ENCODE measurements around the gene TRAF5. TPM values are rescaled to one million over a fixed set of nuclear protein-coding genes. Genes with fewer than 3 reads are reported as not detected.

Gene TRAF5
- total and polyA plus RNA-seq, 7 donors: 1.1 to 5.1 (median 1.8) TPM

DNA sequence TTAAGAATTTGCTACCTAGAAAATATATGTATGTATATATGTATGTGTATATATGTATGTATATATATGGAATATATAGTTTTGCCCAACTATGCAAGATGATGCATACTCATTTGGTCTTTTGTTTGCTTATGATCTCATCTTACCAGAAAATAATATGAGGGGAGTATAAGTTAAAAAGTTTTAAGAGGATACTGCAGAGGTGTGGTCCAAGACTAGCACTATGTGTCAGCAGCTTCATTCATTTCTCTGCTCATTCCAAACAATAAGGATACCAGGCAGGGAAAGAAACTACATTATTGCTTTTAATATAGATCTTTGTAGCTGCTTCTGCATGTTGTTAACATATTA is 44.6 kb upstream of the TRAF5 start:
- H3K27ac ChIP-seq: peak overlapping the region; percentile 65
- TF ChIP-seq, protein P1, sequence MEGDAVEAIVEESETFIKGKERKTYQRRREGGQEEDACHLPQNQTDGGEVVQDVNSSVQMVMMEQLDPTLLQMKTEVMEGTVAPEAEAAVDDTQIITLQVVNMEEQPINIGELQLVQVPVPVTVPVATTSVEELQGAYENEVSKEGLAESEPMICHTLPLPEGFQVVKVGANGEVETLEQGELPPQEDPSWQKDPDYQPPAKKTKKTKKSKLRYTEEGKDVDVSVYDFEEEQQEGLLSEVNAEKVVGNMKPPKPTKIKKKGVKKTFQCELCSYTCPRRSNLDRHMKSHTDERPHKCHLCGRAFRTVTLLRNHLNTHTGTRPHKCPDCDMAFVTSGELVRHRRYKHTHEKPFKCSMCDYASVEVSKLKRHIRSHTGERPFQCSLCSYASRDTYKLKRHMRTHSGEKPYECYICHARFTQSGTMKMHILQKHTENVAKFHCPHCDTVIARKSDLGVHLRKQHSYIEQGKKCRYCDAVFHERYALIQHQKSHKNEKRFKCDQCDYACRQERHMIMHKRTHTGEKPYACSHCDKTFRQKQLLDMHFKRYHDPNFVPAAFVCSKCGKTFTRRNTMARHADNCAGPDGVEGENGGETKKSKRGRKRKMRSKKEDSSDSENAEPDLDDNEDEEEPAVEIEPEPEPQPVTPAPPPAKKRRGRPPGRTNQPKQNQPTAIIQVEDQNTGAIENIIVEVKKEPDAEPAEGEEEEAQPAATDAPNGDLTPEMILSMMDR (IDR thresholded peaks at IDR 0.05): no peak
- H3K36me3 ChIP-seq (ENCODE audit: insufficient read depth in 1 of 2, low read depth in 1 of 2): peaks cover 2 to 94% of the 10 kb centered on the region in 2 donors
- no peaks in the 10 kb centered on the region for H3K27me3 ChIP-seq (ENCODE audit: insufficient read depth in 3 of 3, low read length in 2 of 3)
- no peaks in the 10 kb centered on the region for H3K9me3 ChIP-seq
- DNase-seq (no peak), ATAC-seq (no peak)
- H3K4me1 ChIP-seq: peaks cover 12% of the 10 kb centered on the region
- intact Hi-C loops (cut with DNase I): no loop called here
- H3K4me3 ChIP-seq: no peak overlapping the region

DNA sequence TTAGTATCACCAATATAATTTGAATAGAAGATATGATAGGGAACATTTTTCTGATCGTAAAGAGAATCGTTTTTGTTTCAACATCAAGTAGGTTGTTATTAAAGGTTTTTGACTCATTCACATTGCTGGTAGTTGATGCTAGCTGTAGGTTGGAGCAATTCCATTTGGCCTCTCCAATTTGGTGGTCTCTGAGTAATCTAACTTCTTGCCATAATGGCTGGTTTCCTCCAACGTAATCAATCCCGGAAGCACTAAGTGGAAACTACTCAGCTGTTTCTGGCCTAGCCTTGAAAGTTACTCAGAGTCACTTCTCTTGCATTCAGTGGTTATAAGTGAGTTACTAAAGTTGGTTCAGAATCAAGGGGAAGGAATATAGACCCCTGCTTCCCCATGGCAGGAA is 41.4 kb upstream of the TRAF5 start:
- no peaks in the 10 kb centered on the region for H3K27me3 ChIP-seq (ENCODE audit: insufficient read depth in 3 of 3, low read length in 2 of 3)
- no peaks in the 10 kb centered on the region for H3K9me3 ChIP-seq
- H3K27ac ChIP-seq: peak overlapping the region; percentile 40
- ATAC-seq (no peak), DNase-seq (no peak)
- H3K4me3 ChIP-seq: no peak overlapping the region
- peaks cover 2 to 79% of the 10 kb centered on the region in 2 donors for H3K36me3 ChIP-seq (ENCODE audit: insufficient read depth in 1 of 2, low read depth in 1 of 2)
- WGBS, 3 donors: 77 to 89% (median 82%) methylated on average over 4 of the region's 4 CpGs
- peaks cover 15% of the 10 kb centered on the region for H3K4me1 ChIP-seq
- TF ChIP-seq, protein P1 (IDR thresholded peaks at IDR 0.05): no peak
- intact Hi-C loops (cut with DNase I): no loop called here

- peaks cover 8% of the 10 kb centered on the region for H3K4me1 ChIP-seq
- no peaks in the 10 kb centered on the region for H3K27me3 ChIP-seq (ENCODE audit: insufficient read depth in 3 of 3, low read length in 2 of 3)
- peak overlapping the region; percentile 47 for H3K27ac ChIP-seq
- intact Hi-C loops (cut with DNase I): no loop called here
- H3K9me3 ChIP-seq: no peaks in the 10 kb centered on the region
- peaks cover 2 to 79% of the 10 kb centered on the region in 2 donors for H3K36me3 ChIP-seq (ENCODE audit: insufficient read depth in 1 of 2, low read depth in 1 of 2)
- DNase-seq (no peak), ATAC-seq (peak; percentile 83 to 87 (median 86))
- 22 to 31% (median 26%) methylated on average over 3 of the region's 3 CpGs for WGBS, 3 donors
- H3K4me3 ChIP-seq: no peak overlapping the region
- TF ChIP-seq, protein P1 (IDR thresholded peaks at IDR 0.05): no peak
Measured at GRCh38 chr1:211287218-211287617, 39.4 kb upstream of the TRAF5 start.

GRCh38 chr1:211292411-211292810 is 34.2 kb upstream of the TRAF5 start:
- Histone ChIP-seq H3K4me3 (no peak overlapping the region), H3K9me3 (no peaks in the 10 kb centered on the region), H3K27me3 (ENCODE audit: insufficient read depth in 3 of 3, low read length in 2 of 3) (no peaks in the 10 kb centered on the region), H3K4me1 (no peaks in the 10 kb centered on the region), H3K27ac (no peak overlapping the region), H3K36me3 (ENCODE audit: insufficient read depth in 1 of 2, low read depth in 1 of 2) (peaks cover 0 to 89% of the 10 kb centered on the region in 2 donors)
- TF ChIP-seq, protein P1 (IDR thresholded peaks at IDR 0.05): no peak
- no peak for DNase-seq
- ATAC-seq: no peak
- 88 to 92% (median 90%) methylated on average over 2 of the region's 2 CpGs for WGBS, 3 donors
- intact Hi-C loops (cut with DNase I): no loop called here

DNA sequence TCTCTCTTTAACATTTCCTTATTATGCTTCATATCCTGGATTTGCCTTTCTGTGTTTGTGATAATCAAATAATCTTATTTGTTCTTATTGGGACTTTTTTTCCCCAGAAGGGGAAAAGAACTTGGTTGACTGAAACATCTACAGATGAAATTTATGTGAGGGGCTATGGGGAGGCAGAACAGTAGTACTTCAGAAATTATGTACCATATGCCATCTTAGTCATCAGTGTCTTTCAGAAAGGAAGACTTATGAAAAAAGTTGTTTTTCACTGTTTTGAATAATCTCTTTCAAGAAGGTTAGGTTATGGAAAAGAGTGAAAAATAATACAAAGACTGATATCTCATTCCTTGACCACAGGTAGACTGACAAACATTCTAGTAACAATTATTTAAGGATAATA is 30.2 kb upstream of the TRAF5 start:
- no peak for ATAC-seq

More for the DNA sequence above, 30.2 kb upstream of the TRAF5 start:
- H3K4me1 ChIP-seq: no peaks in the 10 kb centered on the region
- TF ChIP-seq, protein P1 (IDR thresholded peaks at IDR 0.05): no peak
- H3K27ac ChIP-seq: no peak overlapping the region
- H3K9me3 ChIP-seq: no peaks in the 10 kb centered on the region
- H3K27me3 ChIP-seq (ENCODE audit: insufficient read depth in 3 of 3, low read length in 2 of 3): no peaks in the 10 kb centered on the region
- H3K4me3 ChIP-seq: no peak overlapping the region
- intact Hi-C loops (cut with DNase I): no loop called here
- no peak for DNase-seq
- H3K36me3 ChIP-seq (ENCODE audit: insufficient read depth in 1 of 2, low read depth in 1 of 2): peaks cover 0 to 99% of the 10 kb centered on the region in 2 donors
